Cerebellar nuclear complex (tissue), 1 donor: ENCODE data around the gene NEDD9.

Source experiments
- DNase-seq, 2 experiments: peaks; one replicate each; lab custom pipeline; 2025; lab: John Stamatoyannopoulos, UW

NEDD9 gene

DNA sequence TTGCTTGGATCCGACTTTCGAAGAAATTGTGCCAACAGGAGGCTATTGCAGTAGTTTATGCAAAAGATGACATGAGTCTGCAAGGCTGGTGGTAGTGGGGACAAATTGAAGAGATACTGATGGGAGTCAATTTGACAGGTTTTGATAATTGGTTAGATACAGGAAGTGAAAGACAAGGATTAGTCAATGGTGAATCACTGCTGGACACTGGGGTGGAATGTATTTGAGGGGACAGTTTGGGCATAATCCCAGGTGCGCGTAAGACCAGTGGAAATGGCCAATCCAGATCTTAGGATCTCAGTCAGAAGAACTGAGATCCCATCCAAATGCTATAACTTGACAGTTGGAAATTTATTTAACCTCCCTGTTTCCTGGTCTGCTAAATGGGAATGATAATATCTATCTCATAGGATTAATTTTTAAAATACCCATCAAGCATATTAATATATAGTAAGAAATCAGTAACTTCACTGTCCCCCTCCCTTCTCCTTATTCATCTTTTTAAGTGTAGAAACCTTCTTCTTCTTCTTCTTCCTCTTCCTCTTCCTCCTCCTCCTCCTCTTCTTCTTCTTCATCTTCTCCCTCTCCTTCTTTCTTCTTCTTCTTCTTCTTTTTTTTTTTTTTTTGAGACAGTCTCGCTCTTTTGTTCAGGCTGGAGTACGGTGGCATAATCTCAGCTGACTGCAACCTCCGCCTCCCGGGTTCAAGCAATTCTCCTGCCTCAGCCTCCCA lies 90.0 kb downstream of the NEDD9 start:
- no peak for DNase-seq

- no peak for DNase-seq
Observed at GRCh38 chr6:11141295-11141694, 91.2 kb downstream of the NEDD9 start.

DNA sequence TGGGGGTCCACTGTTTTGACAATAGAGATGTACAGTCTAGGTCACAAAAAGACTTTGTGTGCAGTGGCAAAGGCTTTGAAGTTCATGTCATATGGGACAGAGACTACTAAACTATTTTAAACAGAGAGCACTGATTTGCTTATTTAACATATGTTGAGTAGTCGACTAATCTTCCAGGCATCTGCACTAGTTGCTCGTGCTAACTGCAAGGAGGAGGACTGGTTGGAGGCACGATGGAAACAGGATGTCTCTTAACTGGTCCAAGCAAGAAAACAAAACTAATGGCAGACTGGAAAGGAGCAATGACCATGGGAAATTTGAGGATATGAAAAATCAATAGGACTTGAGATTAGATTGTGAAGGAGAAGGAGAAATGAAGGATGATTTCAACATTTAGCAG lies 92.4 kb downstream of the NEDD9 start:
- no peak for DNase-seq

DNA sequence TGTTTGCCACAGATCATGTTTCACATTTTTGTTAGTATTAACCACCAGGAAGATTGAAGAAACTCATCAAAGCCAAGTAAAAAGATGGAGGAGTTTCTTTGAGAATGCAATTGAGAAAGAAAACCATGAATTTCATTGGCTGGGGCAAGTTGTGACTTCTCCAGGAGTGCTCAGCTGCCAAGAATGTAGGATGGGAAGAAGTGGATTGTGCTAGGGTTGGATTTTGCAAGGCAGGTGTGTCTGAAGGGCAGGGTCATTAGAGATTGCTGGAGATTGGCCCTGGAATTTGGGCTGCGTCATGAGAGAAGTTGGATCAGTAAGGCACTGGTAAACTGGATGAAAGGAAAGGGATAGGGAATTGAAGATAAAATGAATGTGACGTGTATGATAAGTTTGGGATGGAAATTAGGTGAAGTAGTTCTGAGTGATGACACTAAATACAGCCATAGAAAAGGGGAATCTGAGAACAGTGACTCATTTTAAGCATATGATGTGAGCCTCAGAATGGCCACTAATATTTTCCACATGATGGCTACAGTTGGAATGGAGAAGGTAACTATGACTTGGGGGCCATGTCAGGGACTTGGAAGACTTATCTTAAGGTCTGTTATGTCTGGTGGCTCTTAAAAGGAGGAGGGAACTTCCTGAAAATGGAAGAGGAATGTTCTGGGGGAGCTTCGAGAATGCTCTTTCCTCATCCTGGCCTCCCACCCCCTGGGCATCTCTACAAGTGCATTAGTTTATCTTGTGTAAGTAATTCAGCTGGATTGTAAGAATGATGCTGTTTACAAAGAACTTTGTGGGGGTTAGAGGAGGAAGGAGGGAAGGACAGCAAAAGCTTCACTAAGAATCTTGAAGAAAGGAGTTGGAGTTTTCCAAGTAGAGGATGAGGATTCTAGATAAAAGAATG lies 93.2 kb downstream of the NEDD9 start:
- DNase-seq = no peak

GRCh38 chr6:11136809-11137208 lies 95.7 kb downstream of the NEDD9 start:
- DNase-seq = no peak
